H54 (cell line): ENCODE results near the gene LDLRAD3.
A peak's percentile ranks its signal among the peaks of the same experiment; 100 is the strongest.

Experiments used
- DNase-seq: peaks from one replicate; pipeline ENCODE4 v3.0.0; 2011; ENCODE audit warnings: low spot score, mixed read lengths; ENCODE audit not compliant: insufficient read length
- FAIRE-seq: peaks from 3 replicates; lab custom pipeline; 2011; peaks lifted over from hg19 to GRCh38; lab: Jason Lieb, UNC
- POLR2A ChIP-seq: IDR thresholded peaks from 2 replicates; pipeline ENCODE4 v1.6.1; 2011; ENCODE audit warnings: low read depth, mild to moderate bottlenecking, low read length

The LDLRAD3 gene

DNA sequence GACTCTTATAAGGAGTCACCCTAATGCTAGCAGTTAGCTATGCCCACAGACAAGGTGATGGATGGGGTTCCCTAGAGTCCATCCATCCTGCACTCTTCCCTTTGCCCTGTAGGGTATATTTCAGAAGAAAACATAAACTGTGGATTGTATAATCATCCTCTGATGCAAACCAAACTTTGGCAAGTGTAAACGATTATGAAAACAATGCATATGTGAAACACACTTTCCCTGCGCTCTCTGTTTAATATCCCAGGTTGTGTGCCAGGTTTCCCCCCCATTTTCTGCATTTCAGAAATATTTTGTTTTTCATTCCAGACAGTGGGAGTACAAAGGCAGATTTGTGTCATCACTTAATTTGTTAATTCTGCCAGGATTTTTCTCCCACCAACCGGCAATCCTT, 110.0 kb downstream of the LDLRAD3 start:
- no peak for DNase-seq
- no peak for TF ChIP-seq POLR2A
- no peak for FAIRE-seq

GRCh38 chr11:36054628-36055027, 110.8 kb downstream of the LDLRAD3 start:
- DNase-seq: no peak
- no peak for FAIRE-seq
- no peak for TF ChIP-seq POLR2A

- no peak for TF ChIP-seq POLR2A
- peak; percentile 34 for DNase-seq
Observed at GRCh38 chr11:36056160-36056751, 112.4 kb downstream of the LDLRAD3 start.

DNA sequence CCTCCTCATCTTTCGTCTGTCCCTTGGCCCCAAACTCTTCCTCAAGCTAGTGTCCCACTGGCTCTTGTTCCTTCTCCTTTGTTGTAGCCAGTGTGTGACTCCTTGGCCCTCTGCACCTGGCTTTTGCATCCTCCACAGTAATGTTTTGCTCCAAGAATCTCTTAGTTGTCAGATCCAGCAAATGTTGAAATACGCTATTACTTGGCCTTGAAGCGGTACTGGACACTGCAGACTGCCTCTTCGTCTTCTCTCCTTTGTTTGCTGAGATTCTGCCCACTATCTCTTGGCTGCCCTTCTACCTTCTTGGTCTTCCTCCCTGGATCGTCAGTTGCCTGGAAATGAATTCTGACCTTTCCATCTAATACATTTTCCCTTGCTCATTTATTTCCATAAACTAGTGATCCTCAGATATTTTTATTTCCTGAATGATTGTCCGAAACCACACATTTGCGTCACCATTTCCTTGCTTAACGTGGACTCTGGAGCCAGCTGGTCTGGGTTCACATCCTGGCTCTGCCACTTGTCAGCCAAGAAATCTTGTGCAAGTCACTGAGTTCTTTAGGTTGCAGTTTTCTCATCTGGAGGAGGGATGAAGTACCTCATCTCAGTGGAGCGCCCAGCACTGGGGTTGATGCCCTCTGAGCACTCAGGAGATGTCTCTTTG, 113.6 kb downstream of the LDLRAD3 start:
- TF ChIP-seq POLR2A: no peak
- DNase-seq (no peak), FAIRE-seq (no peak)

More at GRCh38 chr11:36056160-36056751, 112.4 kb downstream of the LDLRAD3 start:
- no peak for FAIRE-seq

DNA sequence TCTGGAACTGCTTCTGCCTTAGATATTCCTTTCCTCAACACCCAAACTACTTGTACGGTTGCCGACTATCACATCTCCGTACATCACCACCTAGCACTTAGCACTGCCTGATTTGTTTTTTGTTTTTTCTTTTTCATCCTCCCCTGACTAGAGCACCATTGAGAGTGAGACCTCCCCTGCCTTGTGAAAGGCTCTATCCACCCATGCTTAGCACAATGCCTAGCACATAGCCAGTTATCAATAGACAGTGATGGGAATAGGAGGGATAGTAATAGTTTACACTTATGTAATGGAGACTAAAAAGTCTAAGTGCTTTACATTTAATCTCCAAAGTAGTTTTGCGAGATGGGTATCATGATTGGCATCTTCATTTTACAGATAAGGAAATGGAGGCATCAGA, 115.8 kb downstream of the LDLRAD3 start:
- DNase-seq (no peak), FAIRE-seq (no peak)
- no peak for TF ChIP-seq POLR2A

GRCh38 chr11:36060926-36061325, 117.1 kb downstream of the LDLRAD3 start:
- DNase-seq: no peak
- TF ChIP-seq POLR2A: no peak
- FAIRE-seq: no peak

- DNase-seq: no peak
- TF ChIP-seq POLR2A: no peak
- no peak for FAIRE-seq
Observed at GRCh38 chr11:36061471-36061870, 117.6 kb downstream of the LDLRAD3 start.

- DNase-seq (no peak), FAIRE-seq (no peak)
Observed at GRCh38 chr11:36062796-36063365, 119.0 kb downstream of the LDLRAD3 start.

GRCh38 chr11:36065436-36065835, 121.6 kb downstream of the LDLRAD3 start:
- no peak for TF ChIP-seq POLR2A
- no peak for DNase-seq
- FAIRE-seq: no peak

More at GRCh38 chr11:36062796-36063365, 119.0 kb downstream of the LDLRAD3 start:
- no peak for TF ChIP-seq POLR2A

- DNase-seq (no peak), FAIRE-seq (no peak)
- TF ChIP-seq POLR2A: no peak
Observed at GRCh38 chr11:36066891-36067290, 123.0 kb downstream of the LDLRAD3 start.

DNA sequence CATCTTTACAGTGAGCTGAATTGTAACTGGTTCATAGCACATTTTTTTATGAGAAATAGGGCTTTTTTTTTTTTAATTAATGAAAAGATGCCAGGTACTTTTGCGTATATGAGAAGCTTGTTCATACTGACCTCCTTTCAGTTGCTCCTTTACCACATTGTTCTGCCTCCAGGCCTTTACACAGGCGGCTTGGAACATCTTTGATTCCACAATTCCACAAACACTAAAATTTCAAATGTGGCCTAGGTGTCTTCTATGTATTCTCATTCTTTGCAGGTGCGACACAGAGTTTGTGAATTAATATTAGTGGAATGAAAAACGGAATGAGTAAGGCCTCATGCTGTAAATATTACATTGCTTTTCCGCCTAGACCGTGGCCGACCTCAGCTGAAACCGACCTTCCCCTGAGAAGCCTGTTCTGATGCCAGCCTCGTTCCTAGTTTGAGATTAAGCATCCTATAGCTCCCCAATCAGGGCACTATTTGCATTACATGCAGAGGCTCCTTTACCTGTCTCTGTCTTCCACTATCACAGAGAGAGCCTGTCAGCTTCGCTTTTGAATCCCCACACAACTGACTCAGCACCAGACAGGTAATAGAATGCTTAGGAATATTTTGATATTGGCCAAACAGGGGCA, 125.8 kb downstream of the LDLRAD3 start:
- FAIRE-seq (no peak), DNase-seq (no peak)
- no peak for TF ChIP-seq POLR2A

- FAIRE-seq: no peak
- no peak for TF ChIP-seq POLR2A
- DNase-seq: no peak
Observed at GRCh38 chr11:36070213-36070953, 126.5 kb downstream of the LDLRAD3 start.

DNA sequence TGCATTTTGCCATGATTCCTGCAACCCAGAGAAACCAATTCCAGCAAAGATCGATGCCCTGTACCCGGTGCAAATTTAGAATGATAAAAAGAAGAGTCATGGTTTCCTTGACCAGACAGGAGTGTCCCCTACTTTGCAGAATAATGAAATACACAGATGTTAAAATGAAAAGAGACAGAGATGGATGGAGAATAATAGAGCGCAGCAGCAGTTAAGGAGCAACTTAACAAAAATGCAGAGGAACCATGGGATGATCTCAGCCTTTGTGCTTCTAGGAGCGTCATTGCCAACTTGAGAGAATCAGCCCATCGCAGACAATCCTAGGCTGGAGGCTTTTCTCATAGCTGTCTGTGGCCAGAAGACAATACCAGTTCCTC, 127.1 kb downstream of the LDLRAD3 start:
- no peak for FAIRE-seq
- no peak for DNase-seq
- TF ChIP-seq POLR2A: no peak
